Vagina (tissue), 2 donors: ENCODE results near the gene DNASE1L3.

Experiments used
- POLR2A ChIP-seq, 2 donors: fragments of 450-650 bp; IDR thresholded peaks; one replicate each; pipeline ENCODE4 v1.6.1; 2017; ENCODE audit warnings: antibody characterized with exemption in 2 of 2, mild to moderate bottlenecking in 2 of 2, moderate library complexity in 2 of 2
- POLR2AphosphoS5 ChIP-seq, 2 donors: sonication (generic); formaldehyde crosslinking; IDR thresholded peaks; one replicate each; pipeline ENCODE4 v1.9.0; 2017; ENCODE audit warnings: antibody characterized with exemption in 2 of 2, mild to moderate bottlenecking in 2 of 2, low read depth in 1 of 2; ENCODE audit not compliant: insufficient read depth in 1 of 2
- TF ChIP-seq, protein P1 (sequence below), 3 experiments: fragments of 450-650 bp in 2 of 3; fragments of 200-600 bp in 1 of 3; sonication (generic) in 1 of 3; IDR thresholded peaks; one replicate each; pipeline ENCODE4 v1.5.1; 2017 to 2019; ENCODE audit warnings: antibody characterized with exemption in 3 of 3, mild to moderate bottlenecking in 2 of 3, moderate library complexity in 2 of 3

GRCh38 chr3:58151637-58152036 is 59.1 kb downstream of the DNASE1L3 start:
- TF ChIP-seq POLR2A (IDR thresholded peaks at IDR 0.05) (no peak), POLR2AphosphoS5 (IDR thresholded peaks at IDR 0.05; ENCODE audit: insufficient read depth in 1 of 2, low read depth in 1 of 2) (no peak)
- TF ChIP-seq, protein P1, sequence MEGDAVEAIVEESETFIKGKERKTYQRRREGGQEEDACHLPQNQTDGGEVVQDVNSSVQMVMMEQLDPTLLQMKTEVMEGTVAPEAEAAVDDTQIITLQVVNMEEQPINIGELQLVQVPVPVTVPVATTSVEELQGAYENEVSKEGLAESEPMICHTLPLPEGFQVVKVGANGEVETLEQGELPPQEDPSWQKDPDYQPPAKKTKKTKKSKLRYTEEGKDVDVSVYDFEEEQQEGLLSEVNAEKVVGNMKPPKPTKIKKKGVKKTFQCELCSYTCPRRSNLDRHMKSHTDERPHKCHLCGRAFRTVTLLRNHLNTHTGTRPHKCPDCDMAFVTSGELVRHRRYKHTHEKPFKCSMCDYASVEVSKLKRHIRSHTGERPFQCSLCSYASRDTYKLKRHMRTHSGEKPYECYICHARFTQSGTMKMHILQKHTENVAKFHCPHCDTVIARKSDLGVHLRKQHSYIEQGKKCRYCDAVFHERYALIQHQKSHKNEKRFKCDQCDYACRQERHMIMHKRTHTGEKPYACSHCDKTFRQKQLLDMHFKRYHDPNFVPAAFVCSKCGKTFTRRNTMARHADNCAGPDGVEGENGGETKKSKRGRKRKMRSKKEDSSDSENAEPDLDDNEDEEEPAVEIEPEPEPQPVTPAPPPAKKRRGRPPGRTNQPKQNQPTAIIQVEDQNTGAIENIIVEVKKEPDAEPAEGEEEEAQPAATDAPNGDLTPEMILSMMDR (IDR thresholded peaks at IDR 0.05): no peak
